ENCODE data around the gene TBCB.
"Not testable (repeated sequence)": the region's sequence is repeated elsewhere in the genome, so short reads cannot be mapped to it uniquely, and the experiment has no call there.

Gene TBCB

DNA sequence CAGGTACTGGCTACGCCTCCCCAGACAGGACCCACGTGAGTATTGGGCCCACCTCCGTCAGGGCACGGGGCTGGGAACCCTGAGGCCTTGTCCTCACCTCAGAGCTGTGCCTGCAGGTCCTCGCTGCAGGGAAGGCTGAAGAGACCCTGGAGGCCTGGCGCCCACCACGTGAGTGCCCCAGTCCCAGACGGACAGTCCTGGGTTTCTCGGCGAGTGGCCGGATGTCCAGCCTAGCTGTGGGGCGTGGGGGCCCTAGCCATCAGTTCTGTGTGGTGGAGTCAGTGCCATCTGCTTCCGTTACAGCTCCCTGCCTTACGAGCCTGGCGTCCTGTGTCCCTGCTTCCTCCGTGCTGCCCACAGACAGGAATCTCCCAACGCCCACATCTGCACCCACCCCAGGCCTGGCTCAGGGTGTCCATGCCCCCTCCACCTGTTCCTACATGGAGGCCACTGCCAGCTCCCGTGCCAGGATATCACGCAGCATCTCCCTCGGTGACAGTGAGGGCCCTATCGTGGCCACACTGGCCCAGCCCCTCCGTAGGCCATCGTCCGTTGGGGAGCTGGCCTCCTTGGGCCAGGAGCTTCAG lies 12.1 kb upstream of the TBCB start:
- no peak for DNase-seq

DNA sequence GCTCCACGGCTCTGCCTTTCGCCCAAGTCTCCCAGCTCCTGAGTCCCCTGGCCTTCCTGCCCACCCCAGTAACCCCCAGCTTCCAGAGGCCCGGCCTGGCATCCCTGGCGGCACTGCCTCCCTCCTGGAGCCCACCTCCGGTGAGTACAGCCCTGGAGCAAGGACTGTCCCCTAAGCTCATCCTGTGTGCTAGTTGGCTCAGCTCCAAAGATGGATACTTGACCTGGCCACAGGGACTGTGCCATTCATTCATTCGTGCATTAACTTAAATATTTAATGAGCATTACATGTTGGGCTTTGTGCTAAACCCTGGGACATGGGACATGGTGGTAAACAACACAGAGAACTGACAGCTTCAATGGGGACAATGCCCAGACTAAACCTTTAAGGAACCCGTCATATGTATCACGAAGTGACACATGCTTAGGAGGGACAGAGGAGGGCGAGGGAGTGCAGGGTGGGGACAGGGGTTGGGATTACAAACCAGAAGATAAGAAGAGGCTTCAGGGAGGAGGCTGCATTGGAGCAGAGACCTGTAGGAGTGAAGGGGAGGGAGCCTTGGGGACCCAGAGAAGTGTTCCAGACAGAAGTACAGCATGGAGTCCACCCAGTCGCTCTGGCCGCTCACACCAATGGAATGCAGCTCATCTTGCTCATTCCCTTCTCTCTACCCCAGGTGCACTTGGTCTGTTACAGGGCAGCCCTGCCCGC lies 11.3 kb upstream of the TBCB start:
- no peak for DNase-seq

DNA sequence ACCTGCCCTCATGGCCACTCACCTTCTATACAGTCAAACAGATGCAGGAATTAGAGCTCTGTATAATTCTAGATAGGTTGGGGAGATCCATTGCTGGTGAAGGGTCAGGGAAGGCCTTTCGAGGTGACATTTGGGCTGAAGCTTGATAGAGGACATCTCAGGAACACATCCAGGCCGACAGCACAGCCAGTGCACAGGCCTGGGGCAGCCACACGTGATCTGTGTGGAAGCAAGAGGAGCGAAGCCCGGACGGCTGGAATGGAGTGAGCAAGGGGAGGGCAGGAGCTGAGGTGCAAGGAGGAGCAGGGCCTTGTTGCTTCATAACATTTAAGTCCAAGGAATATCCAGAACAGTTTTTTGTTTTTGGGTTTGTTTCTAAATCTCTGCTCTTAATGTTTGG lies 8.8 kb upstream of the TBCB start:
- DNase-seq, result no peak

DNA sequence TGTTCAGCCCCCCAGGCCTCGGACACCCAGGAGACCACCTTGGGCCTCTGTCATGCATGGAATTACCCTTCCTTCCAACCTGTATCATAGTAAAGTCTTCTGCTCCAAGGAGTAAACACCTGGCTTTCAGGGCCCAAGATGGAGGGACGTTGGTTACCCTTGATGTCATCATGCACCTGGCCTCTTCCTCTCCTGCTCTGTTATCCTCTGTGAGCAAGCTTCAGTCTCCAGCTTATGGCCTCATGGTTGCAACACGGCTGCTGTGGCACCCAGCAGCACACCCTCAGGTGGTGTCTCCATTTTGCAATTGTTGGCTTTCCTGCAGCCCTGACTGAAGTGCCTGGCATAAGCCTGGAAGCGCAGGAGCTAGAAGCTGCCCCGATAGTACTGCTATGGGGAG lies 8.3 kb upstream of the TBCB start:
- no peak for DNase-seq

DNA sequence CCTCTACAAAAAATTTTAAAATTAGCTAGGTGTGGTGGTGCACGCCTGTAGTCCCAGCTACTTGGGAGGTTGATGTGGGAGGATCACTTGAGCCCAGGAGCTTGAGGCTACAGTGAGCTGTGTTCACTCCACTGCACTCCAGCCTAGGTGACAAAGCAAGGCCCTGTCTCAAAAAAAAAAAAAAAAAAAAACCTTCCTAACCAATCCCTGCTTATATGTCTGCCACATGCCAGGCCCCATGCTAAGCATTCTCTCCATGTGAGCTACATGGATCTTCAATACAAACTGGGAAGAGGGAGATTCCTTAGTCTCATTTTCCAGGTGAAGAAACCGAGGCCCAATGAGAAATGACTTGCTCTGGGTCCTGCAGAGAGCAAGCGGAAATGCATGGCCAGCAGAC lies 6.6 kb upstream of the TBCB start:
- no peak for DNase-seq

DNA sequence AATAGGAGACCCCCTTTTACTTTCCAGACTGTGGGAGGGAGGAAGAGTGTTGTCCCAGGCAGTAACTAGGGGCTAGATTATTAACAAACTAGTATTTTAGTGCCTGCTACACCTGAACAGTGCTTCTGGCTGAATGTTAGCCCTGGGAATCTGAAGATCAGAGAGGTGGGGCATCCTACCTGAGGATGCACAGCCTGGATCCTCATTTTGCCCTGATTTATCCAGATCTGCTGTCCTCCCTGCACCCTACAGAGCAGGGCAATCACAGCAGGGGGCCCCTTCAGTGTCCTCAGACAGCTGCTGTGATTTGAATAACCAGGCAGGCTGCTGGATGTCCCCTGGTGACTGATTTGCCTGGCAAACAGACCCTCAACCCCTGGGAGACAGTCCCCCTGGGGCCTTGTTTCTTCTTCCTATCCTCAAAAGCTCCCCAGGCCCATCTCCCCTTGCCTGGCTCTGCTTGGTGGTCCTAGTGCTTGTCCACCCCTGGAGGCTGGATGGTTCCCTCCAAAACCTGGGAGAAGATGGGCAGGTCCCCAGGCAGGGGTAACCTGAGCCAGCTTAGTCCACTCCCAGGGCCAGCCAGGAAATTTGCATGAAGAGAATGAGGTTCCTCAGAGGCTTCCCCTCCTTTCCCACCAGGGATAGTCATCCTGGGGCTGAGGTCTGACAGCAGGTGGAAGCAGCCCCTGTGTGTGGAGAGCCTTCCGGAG lies 4.6 kb upstream of the TBCB start, which contains the start of gene OVOL3:
OVOL3 (plus strand) TSS at position 657 of the 713 bp plus-strand sequence. CDS start 60 bp downstream, outside the sequence.
- DNase-seq, result no peak

DNA sequence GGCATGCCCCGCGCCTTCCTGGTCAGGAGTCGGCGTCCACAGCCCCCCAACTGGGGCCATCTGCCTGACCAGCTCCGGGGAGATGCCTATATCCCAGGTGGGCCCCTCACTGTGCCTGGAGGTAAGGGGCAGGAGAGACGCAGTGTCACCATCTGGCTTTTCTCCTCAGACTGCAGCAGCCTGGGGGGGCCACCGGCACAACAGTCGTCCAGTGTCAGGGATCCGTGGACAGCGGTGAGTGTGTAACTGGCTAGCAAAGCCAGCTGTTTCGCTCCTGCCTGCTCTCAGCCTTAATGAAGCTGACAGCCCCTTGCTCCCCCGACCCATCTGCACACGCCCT lies 4.1 kb upstream of the TBCB start:
- DNase-seq, result no peak

DNA sequence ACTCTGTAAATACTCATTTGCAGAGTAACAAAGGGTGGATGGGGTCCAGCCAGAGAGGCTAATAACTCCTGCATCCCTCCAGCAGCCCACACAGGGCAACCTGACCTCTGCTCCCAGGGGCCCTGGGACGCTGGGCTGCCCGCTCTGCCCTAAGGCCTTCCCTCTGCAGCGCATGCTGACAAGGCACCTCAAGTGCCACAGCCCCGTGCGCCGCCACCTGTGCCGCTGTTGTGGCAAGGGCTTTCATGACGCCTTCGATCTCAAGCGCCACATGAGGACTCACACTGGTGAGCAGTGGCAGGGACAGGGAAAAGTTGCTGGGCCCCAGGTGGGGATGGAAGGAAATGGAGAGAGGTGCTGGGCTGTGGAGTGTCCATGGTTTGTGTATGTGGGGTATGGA lies 2.6 kb upstream of the TBCB start:
- no peak for DNase-seq

DNA sequence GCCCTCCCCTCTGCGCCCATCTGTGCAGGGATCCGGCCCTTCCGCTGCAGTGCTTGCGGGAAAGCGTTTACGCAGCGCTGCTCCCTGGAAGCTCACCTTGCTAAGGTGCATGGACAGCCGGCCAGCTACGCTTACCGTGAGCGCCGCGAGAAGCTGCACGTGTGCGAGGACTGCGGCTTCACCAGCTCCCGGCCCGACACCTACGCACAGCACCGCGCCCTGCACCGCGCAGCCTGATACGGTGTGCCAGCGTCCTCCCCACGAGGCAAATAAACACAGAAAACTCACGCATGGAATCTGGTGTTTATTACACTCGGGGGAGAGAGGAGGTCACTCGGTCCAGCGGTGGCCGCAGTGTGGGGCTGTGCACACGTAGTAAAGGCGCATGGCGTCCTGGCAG lies 1.8 kb upstream of the TBCB start:
- no peak for DNase-seq

DNA sequence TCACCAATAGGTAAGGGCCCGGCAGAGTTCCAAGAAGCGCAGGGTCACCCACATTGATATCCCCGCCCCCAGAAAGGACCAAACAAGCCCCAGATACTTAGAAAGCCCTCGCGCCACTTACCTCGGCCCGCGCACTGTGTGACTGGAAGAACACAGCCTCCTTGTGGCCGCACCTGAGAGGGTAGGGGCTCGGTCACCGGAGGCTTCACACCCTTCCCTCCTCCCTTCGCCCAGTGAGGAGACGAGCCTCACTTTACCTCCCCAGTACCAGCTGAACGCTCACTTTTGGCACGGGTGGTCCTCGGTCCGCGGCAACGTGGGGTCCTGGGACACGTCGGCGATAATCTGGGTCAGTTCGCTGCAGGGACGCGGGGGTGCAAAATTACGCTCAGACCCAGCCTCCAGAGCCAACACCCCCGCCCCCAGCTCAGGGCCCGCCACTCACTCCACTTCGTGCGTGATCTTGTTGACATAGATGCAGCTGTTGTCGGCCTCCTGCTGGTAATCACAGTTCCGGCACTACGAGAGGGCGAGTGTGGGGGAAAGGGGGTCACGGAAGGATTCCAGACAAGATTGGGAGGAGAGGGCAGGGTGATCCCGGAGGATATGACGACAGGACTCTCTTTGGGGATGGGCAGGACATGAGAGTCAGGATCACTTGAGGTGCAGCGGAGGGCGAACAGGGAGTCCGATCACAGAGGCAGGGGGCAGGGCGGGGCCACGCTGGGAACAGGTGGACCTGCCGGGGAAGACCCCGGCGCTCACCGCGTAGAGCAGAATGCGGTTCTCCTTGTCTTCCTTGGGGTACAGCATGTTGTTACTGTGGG lies 1.2 kb upstream of the TBCB start:
- DNase-seq, result peak; percentile 37

DNA sequence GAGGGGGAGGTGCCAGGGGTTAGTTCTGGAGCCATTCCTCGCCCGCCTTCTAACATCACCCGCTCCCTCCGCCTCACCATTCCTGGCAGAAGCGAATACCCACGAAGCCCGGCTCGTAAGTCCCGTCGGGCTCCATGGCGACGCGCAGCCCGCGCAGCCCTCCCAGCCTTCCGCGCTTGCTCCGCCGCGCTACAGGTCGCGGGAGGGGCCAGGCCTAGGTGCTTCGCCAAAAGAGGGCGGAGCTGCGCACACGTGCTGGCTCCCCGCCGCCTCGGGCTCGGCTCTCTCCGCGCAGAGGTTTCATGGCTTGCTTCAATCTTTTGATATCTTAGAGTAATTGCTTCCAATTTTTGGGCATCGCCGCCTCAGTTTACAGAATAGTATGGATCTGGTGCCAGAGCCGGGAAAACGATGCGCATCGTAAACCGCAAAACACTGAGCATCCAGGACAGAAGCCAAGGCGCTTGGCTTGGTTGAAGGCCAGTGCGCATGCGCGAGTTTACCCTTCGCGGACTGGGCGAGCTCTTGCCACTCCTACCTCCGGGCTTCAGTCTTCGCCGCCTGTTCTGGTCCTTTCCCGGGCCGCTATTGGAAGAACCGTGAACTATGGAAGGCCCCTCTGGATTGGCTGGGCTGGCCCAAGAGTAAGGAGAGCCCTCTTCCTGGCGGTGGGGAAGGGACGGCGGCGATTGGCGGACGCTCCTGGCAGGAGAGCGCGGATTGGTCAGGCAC lies 381 bp upstream of the TBCB start, which contains the start of gene POLR2I:
POLR2I (minus strand) TSS at position 155 of the 732 bp plus-strand sequence; CDS start at position 136, 19 bp downstream.
- peak; percentile 100 for DNase-seq

DNA sequence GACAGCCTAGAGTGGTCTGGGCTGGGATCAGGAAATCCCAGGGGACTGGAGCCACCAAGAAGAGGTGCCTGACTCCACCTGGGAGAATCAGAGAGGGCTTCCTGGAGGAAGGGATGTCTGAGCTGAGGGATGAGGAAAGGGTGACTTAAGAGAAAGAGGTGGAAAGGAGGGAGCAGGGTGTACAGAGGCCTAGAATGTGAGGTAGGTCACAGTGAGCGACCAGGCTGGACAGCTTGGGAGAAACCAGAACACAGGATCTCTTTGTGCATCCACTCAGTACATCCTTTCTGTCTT lies 1.0 kb downstream of the TBCB start:
- DNase-seq, result no peak

DNA sequence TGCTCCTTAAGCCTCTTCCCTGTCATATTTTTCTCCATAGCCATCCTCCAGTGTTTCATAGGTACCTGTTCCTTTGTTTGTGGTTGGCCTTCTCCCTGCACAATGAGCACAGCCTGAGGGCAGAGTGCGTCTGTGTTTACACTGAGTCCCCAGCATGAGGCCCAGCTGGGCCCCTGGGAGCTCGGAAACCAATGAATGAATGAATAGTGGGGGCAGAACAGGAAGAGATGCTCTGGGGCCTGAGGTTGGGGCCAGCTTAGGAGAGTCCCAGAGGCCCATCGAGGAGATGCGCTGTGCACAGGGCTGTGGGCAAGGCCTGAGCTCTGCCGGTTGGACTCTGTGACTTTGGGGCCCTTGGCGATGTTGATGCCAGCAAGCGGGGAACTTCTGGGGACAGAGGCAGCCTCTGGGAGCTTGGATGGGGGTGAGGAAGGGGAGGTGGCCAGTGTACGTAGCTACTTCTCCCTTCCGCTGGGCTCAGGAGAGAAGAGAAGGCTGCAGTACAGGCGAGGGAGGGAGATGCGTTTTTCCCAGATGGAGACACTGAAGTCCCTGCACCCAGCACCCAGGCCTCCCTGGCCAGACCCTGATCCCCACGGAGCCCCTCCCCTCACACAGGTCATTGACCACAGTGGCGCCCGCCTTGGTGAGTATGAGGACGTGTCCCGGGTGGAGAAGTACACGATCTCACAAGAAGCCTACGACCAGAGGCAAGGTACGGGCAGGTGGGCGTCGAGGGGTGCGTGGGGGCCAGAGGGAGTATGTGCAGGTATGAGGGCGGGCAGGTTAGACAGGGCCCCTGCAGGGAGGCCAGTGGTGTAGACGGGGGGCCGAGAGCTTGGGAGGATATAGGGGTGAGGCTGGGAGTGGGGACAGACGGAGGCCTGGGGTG lies 5.1 kb downstream of the TBCB start:
- no peak for DNase-seq

DNA sequence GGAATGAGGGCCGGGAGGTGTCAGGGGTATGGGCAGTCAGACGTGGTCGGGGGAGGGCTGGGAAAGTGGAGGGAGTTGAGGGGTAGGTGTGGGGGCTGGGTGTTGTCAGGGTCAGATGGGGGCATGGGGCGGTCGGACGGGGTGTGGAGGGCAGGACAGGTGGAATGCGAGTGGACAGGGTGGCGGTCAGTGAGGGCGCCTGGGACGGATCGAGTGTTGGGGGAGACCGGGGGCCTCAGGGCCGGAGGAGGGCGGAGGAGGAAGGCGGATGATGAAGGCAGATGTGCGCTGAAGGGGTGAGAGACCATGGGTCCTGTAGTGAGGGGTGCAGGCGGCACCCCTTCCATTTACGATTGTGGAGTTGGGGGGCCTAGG lies 5.7 kb downstream of the TBCB start:
- DNase-seq, result no peak

DNA sequence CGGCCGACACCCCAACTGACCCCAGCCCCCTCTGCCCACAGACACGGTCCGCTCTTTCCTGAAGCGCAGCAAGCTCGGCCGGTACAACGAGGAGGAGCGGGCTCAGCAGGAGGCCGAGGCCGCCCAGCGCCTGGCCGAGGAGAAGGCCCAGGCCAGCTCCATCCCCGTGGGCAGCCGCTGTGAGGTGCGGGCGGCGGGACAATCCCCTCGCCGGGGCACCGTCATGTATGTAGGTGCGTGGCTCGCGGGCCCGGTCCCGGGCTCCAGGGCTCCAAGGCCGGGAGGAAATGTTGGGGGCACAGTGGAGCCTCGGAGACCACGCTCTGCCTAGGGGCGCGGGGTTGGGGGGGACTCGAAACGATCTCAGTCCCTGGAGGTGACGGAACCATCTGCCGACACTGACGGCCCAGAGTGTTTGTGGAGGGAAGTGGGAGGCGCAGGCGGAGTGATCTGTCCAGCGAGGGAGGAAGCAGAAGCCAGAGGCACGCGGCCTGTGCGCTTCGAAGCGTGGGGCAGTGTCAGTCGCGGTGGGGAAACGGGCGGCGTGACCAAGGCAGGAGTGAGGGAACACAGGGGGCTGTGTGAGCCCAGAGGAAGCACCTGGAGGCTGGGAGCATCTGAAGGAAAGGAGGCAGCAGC lies 6.3 kb downstream of the TBCB start:
- DNase-seq, result no peak

DNA sequence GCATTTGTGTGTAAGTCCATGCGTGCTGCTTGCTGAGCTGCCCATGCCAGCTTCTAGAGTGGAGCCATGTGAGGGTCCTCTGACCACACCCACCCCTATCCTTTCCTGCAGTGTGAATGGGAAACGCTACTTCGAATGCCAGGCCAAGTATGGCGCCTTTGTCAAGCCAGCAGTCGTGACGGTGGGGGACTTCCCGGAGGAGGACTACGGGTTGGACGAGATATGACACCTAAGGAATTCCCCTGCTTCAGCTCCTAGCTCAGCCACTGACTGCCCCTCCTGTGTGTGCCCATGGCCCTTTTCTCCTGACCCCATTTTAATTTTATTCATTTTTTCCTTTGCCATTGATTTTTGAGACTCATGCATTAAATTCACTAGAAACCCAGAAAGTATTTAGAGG lies 10.3 kb downstream of the TBCB start:
- DNase-seq, result no peak

DNA sequence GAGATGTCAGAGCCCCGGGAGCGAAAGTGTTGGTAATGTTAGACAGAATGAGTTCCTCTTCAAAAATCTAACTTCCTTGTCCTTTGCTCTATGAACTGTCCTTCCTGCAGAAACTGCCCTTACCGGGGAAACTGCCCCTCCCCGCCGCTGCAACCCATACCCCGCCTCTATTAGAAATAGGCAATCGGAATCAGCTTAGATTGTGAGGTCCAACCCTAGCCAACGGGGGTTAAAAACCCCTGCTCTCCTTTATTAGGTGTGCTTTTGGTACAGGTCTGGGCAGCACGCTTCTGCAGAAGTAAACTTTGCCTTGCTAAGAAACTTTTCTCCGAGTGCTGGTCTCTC lies 13.1 kb downstream of the TBCB start:
- no peak for DNase-seq

DNA sequence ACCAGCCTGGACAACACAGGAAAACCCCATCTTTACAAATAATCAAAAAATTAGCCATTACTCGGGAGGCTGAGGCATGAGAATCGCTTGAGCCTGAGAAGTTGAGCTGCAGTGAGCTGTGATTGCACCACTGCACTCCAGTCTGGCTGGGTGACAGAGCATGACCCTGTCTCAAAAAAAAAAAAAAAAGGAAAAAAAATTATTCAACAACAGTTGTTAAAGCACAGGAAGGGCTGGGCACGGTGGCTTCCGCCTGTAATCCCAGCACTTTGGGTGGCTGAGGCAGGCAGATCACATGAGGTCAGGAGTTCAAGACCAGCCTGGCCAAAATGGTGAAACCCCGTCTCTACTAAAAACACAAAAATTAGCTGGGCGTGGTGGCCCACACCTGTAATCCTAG lies 16.0 kb downstream of the TBCB start:
- DNase-seq, result not testable (repeated sequence)

DNA sequence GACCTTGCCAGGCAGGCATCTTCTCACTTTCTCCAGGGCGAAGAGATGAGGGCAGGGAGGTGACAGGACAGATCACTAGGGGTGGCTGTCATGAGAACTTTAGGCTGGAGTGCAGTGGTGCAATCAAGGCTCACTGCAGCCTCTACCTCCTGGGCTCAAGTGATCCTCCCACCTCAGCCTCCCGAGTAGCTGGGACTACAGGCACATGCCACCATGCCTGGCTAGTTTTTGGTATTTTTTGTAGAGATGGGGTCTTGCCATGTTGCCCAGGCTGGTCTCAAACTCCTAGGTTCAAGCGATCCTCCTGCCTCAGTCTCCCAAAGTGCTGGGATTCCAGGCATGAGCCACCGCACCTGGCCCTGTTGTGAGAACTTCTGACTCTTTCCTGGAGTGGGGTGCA lies 19.6 kb downstream of the TBCB start:
- DNase-seq, result not testable (repeated sequence)

DNA sequence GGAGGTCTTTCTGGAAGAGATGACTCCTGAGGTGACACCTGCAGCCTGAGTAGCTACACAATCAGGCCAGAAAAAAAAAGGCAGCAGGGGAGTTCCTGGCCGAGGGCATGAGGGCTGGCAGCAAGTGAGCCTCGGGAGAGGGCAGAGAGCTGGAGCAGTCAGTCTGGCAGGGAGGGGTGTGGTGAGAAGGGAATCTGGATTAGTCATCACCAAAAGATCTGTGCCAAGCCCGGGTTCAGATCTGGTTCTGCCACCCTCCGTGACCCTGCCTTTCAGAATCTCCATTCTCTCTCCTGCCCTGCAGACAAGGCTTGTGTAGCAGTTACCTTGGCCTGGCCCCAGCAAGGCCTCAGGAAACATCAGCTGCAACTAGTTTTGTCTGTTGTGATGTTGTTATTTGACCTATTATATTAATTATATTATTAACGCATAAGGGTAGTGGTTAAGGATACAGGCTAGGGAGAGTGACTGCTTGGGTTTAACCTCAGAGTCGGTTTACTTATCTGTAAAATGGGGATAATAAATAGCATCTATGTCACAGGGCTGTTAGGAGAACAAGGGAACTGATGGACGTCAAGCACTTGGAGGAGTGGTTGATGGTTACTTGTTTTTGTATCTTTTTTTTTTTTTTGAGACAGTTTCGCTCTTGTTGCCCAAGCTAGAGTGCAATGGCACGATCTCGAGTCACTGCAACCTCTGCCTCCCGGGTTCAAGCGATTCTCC lies 21.9 kb downstream of the TBCB start:
- DNase-seq, result peak; percentile 34

DNA sequence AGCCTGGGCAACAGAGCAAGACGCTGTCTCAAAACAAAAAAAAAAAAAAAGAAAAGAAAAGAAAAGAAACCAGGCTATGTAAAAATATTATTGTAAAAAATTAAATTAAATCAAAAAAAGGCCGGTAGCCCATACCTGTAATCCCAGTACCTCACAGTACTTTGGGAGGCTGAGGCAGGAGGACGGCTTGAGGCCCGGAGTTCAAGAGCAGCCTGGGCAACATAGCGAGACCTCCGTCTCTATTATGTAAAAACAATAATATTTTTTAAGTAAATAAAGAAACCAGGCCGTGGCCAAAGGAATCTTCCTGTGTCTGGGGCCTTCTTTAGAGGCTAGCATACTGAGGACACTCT lies 23.8 kb downstream of the TBCB start:
- no peak for DNase-seq

Measured in fibroblast of skin of right quadriceps (primary cell).